ENCODE data around the gene PTPRG. TPM values are rescaled to one million over a fixed set of nuclear protein-coding genes. Genes with fewer than 3 reads are reported as not detected.

The PTPRG gene
- total and polyA plus RNA-seq, 2 experiments from 2014 or later: 8.5 to 34.9 TPM

DNA sequence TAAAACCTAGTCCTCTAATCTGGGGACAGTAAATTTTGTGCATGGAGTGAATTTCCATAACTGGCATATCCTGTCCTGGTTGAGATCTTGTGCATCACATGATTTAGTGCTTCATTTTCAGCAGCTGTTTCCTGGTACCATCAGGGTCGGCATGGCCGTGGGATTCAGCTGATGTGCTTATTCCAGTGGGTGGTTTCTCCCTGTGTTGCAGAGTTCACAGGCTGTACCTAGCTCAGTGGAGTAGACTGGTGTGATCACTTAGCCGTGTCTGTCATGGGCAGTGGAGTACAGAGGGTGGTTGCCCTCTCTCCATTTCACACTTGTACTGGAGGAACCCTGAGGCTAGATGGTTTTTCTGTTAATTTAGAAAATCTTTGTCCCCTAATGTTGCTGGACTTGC is 228.5 kb downstream of the PTPRG start:
- no peak overlapping the region for H2AFZ ChIP-seq
- no peaks in the 10 kb centered on the region for H3K9me2 ChIP-seq (replicated peaks; ENCODE audit: insufficient read depth)
- no peaks in the 10 kb centered on the region for H4K20me1 ChIP-seq (ENCODE audit: insufficient read depth, poor library complexity, severe bottlenecking)
- no peaks in the 10 kb centered on the region for H3K36me3 ChIP-seq (replicated peaks; ENCODE audit: insufficient read depth, low read depth)
- H3K27ac ChIP-seq: peak overlapping the region; percentile 10
- TF ChIP-seq EZH2 (IDR thresholded peaks at IDR 0.05; ENCODE audit: borderline replicate concordance) (no peak), EZH2phosphoT487 (IDR thresholded peaks at IDR 0.05; ENCODE audit: low read depth, severe bottlenecking, unreplicated experiment) (no peak)
- TF ChIP-seq, protein P1, sequence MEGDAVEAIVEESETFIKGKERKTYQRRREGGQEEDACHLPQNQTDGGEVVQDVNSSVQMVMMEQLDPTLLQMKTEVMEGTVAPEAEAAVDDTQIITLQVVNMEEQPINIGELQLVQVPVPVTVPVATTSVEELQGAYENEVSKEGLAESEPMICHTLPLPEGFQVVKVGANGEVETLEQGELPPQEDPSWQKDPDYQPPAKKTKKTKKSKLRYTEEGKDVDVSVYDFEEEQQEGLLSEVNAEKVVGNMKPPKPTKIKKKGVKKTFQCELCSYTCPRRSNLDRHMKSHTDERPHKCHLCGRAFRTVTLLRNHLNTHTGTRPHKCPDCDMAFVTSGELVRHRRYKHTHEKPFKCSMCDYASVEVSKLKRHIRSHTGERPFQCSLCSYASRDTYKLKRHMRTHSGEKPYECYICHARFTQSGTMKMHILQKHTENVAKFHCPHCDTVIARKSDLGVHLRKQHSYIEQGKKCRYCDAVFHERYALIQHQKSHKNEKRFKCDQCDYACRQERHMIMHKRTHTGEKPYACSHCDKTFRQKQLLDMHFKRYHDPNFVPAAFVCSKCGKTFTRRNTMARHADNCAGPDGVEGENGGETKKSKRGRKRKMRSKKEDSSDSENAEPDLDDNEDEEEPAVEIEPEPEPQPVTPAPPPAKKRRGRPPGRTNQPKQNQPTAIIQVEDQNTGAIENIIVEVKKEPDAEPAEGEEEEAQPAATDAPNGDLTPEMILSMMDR (IDR thresholded peaks at IDR 0.05; ENCODE audit: poor library complexity): no peak
- peaks cover 6% of the 10 kb centered on the region for H3K4me1 ChIP-seq (ENCODE audit: insufficient read depth)
- no peaks in the 10 kb centered on the region for H3K9me3 ChIP-seq (ENCODE audit: low read depth)
- H3K27me3 ChIP-seq: no peaks in the 10 kb centered on the region
- H3K79me2 ChIP-seq: peaks cover 28% of the 10 kb centered on the region
- 69% methylated on average over 3 of the region's 3 CpGs for WGBS (ENCODE audit: low lambda C conversion rate, missing lambda C conversion rate)
- DNase-seq (ENCODE audit: low spot score): no peak
- H3K4me2 ChIP-seq: peak overlapping the region; percentile 0
- H3K4me3 ChIP-seq: no peak overlapping the region

DNA sequence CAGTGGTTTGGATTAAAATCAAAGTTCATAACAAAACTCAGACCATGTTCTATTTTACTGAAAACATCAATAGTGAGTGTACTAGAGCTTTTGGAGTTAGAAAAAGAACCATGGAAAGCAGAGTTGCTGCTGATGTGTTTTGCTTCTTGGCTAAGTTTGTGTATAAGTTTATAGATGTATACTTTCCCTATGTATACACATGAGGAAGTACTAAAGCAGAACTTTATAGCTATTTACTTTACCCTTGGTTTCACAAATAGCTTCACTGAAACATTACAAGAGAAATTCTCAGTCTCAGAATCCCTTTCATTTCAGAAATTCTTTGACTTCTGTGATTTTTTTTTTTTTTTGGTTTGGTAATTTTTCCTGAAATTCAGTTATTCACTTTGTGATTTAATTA is 229.0 kb downstream of the PTPRG start:
- DNase-seq (ENCODE audit: low spot score): no peak

DNA sequence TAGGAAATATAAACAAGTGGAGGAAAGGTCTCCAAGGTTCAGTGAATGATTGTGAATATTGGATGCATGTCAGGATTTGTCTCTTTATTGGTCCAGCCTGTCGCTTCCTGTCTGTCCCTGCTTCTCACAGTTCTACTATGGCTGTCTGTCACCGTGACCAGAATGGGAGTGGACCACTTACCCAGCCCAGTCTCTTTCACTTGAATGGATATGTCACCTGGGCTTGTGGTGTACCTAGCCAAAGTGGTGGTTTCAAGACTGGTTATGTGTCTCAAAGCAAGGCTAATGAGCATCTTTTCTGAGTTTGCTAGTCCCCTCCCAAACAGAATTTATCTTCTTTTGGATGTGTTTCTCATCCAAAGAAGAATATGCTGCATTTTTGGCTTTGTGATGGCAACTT is 231.7 kb downstream of the PTPRG start:
- Histone ChIP-seq H3K4me1 (ENCODE audit: insufficient read depth) (peaks cover 6% of the 10 kb centered on the region), H2AFZ (no peak overlapping the region), H3K36me3 (replicated peaks; ENCODE audit: insufficient read depth, low read depth) (no peaks in the 10 kb centered on the region), H3K79me2 (peaks cover 32% of the 10 kb centered on the region), H3K9me2 (replicated peaks; ENCODE audit: insufficient read depth) (no peaks in the 10 kb centered on the region), H3K4me2 (no peak overlapping the region), H3K4me3 (no peak overlapping the region), H4K20me1 (ENCODE audit: insufficient read depth, poor library complexity, severe bottlenecking) (no peaks in the 10 kb centered on the region), H3K9me3 (ENCODE audit: low read depth) (no peaks in the 10 kb centered on the region), H3K27me3 (no peaks in the 10 kb centered on the region), H3K27ac (no peak overlapping the region)
- DNase-seq (ENCODE audit: low spot score): no peak
- no peak for TF ChIP-seq EZH2phosphoT487 (IDR thresholded peaks at IDR 0.05; ENCODE audit: low read depth, severe bottlenecking, unreplicated experiment)
- TF ChIP-seq EZH2 (IDR thresholded peaks at IDR 0.05; ENCODE audit: borderline replicate concordance): no peak
- TF ChIP-seq, protein P1 (IDR thresholded peaks at IDR 0.05; ENCODE audit: poor library complexity): no peak
- 97% methylated on average over 2 of the region's 2 CpGs for WGBS (ENCODE audit: low lambda C conversion rate, missing lambda C conversion rate)

More for the DNA sequence above, 229.0 kb downstream of the PTPRG start:
- Histone ChIP-seq H3K79me2 (peaks cover 31% of the 10 kb centered on the region), H2AFZ (no peak overlapping the region), H3K27me3 (no peaks in the 10 kb centered on the region), H3K4me3 (no peak overlapping the region), H3K36me3 (replicated peaks; ENCODE audit: insufficient read depth, low read depth) (no peaks in the 10 kb centered on the region), H3K9me2 (replicated peaks; ENCODE audit: insufficient read depth) (no peaks in the 10 kb centered on the region), H3K27ac (no peak overlapping the region), H4K20me1 (ENCODE audit: insufficient read depth, poor library complexity, severe bottlenecking) (no peaks in the 10 kb centered on the region), H3K4me2 (peak overlapping the region; percentile 0), H3K4me1 (ENCODE audit: insufficient read depth) (peaks cover 6% of the 10 kb centered on the region), H3K9me3 (ENCODE audit: low read depth) (no peaks in the 10 kb centered on the region)
- TF ChIP-seq, protein P1 (IDR thresholded peaks at IDR 0.05; ENCODE audit: poor library complexity): no peak
- no peak for TF ChIP-seq EZH2phosphoT487 (IDR thresholded peaks at IDR 0.05; ENCODE audit: low read depth, severe bottlenecking, unreplicated experiment)
- no peak for TF ChIP-seq EZH2 (IDR thresholded peaks at IDR 0.05; ENCODE audit: borderline replicate concordance)

DNA sequence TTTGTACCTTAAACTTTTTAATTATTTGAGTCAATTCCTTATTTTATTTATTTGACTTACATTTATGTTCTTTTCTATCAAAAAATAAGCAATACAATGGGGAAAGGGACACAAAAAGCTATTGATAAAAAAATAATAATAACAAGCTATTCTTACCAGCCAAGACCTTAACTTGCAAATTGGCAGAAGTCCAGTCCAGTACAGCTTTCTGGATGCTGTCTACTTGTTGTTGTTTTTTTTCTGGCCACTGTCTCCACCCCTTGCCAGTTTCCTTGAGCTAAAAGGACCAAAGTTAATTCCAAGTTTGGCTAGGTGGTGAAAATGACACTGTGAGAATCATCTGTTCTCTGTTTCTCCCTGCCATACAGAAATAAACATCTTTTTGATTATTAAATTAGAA is 232.2 kb downstream of the PTPRG start:
- no peak overlapping the region for H3K4me3 ChIP-seq
- no peaks in the 10 kb centered on the region for H3K9me3 ChIP-seq (ENCODE audit: low read depth)
- no peaks in the 10 kb centered on the region for H3K36me3 ChIP-seq (replicated peaks; ENCODE audit: insufficient read depth, low read depth)
- no peaks in the 10 kb centered on the region for H4K20me1 ChIP-seq (ENCODE audit: insufficient read depth, poor library complexity, severe bottlenecking)
- no peaks in the 10 kb centered on the region for H3K9me2 ChIP-seq (replicated peaks; ENCODE audit: insufficient read depth)
- H3K4me1 ChIP-seq (ENCODE audit: insufficient read depth): peaks cover 6% of the 10 kb centered on the region
- H3K4me2 ChIP-seq: no peak overlapping the region
- no peaks in the 10 kb centered on the region for H3K27me3 ChIP-seq
- H3K27ac ChIP-seq: no peak overlapping the region
- H2AFZ ChIP-seq: no peak overlapping the region
- H3K79me2 ChIP-seq: peaks cover 32% of the 10 kb centered on the region
- no peak for DNase-seq (ENCODE audit: low spot score)
- no peak for TF ChIP-seq EZH2 (IDR thresholded peaks at IDR 0.05; ENCODE audit: borderline replicate concordance)
- TF ChIP-seq, protein P1 (IDR thresholded peaks at IDR 0.05; ENCODE audit: poor library complexity): no peak
